Liver (tissue), 9 donors: ENCODE data around the gene GPR55. TPM values are rescaled to one million over a fixed set of nuclear protein-coding genes. Genes with fewer than 3 reads are reported as not detected.

Experiments
- DNase-seq: peaks from one replicate; pipeline ENCODE4 v3.0.0-alpha.2; 2017; ENCODE audit warnings: low spot score
- H3K27ac ChIP-seq, 2 donors: one replicate each; pipeline ENCODE4 v1.7.0; 2013; ENCODE audit warnings: inconsistent platforms in 2 of 2, low read length in 2 of 2, control low read depth in 1 of 2, low read depth in 1 of 2, mild to moderate bottlenecking in 1 of 2
- H3K27me3 ChIP-seq, 4 donors: one replicate each; pipeline versions ENCODE4 v1.6.1 to v1.7.0; 2013; ENCODE audit warnings: low read length in 3 of 4, inconsistent platforms in 1 of 4, mild to moderate bottlenecking in 1 of 4, moderate library complexity in 1 of 4; ENCODE audit not compliant: control insufficient read depth in 4 of 4, insufficient read depth in 4 of 4
- H3K36me3 ChIP-seq, 4 donors: one replicate each; pipeline versions ENCODE4 v1.6.1 to v1.7.0; 2013; ENCODE audit warnings: low read length in 3 of 4, mild to moderate bottlenecking in 3 of 4, low read depth in 1 of 4, moderate library complexity in 1 of 4; ENCODE audit not compliant: control insufficient read depth in 4 of 4, insufficient read depth in 3 of 4
- H3K4me1 ChIP-seq, 4 donors: one replicate each; pipeline versions ENCODE4 v1.6.1 to v1.7.0; 2013; ENCODE audit warnings: low read length in 3 of 4, mild to moderate bottlenecking in 3 of 4, moderate library complexity in 1 of 4; ENCODE audit not compliant: control insufficient read depth in 4 of 4, insufficient read depth in 4 of 4
- H3K4me3 ChIP-seq, 3 donors: one replicate each; pipeline versions ENCODE4 v1.6.1 to v1.7.0; 2013; ENCODE audit warnings: low read length in 3 of 3, control low read depth in 1 of 3, low read depth in 1 of 3, mild to moderate bottlenecking in 1 of 3
- H3K9ac ChIP-seq, 2 donors: one replicate each; pipeline ENCODE4 v1.7.0; 2013; ENCODE audit warnings: low read length in 2 of 2, mild to moderate bottlenecking in 2 of 2, moderate library complexity in 2 of 2, control low read depth in 1 of 2, low read depth in 1 of 2
- H3K9me3 ChIP-seq, 4 donors: one replicate each; pipeline versions ENCODE4 v1.6.1 to v1.7.0; 2013; ENCODE audit warnings: low read length in 3 of 4; ENCODE audit not compliant: control insufficient read depth in 4 of 4
- ATF3 ChIP-seq: IDR thresholded peaks from 2 replicates; pipeline ENCODE4 v1.6.1; 2016; ENCODE audit warnings: antibody characterized with exemption
- CTCF ChIP-seq: fragments of 150-350 bp; IDR thresholded peaks from 2 replicates; pipeline ENCODE4 v1.5.1; 2017; ENCODE audit warnings: improper control_type of control experiment, low read depth, low read length; ENCODE audit not compliant: missing input control
- FOXA1 ChIP-seq: IDR thresholded peaks from 2 replicates; pipeline ENCODE4 v1.6.1; 2016; ENCODE audit warnings: antibody characterized with exemption
- FOXA2 ChIP-seq: IDR thresholded peaks from 2 replicates; pipeline ENCODE4 v1.6.1; 2016; ENCODE audit warnings: antibody characterized with exemption
- GABPA ChIP-seq, 2 donors: IDR thresholded peaks in 1 of 2; conservative IDR thresholded peaks in 1 of 2; 2 replicates each; pipeline ENCODE4 v1.6.1; 2016; ENCODE audit warnings: antibody characterized with exemption in 2 of 2, mild to moderate bottlenecking in 1 of 2, moderate library complexity in 1 of 2
- HNF4A ChIP-seq, 2 donors: conservative IDR thresholded peaks; 2 replicates each; pipeline ENCODE4 v1.6.1; 2016; ENCODE audit warnings: antibody characterized with exemption in 2 of 2, mild to moderate bottlenecking in 2 of 2
- HNF4G ChIP-seq: IDR thresholded peaks from 2 replicates; pipeline ENCODE4 v1.6.1; 2016; ENCODE audit warnings: antibody characterized with exemption
- JUND ChIP-seq, 2 donors: IDR thresholded peaks; 2 replicates each; pipeline ENCODE4 v1.6.1; 2016; ENCODE audit warnings: antibody characterized with exemption in 2 of 2
- MAX ChIP-seq: IDR thresholded peaks from 2 replicates; pipeline ENCODE4 v1.6.1; 2016; ENCODE audit warnings: antibody characterized with exemption
- RAD21 ChIP-seq, 2 donors: IDR thresholded peaks; 2 replicates each; pipeline ENCODE4 v1.6.1; 2016; ENCODE audit warnings: antibody characterized with exemption in 2 of 2, mild to moderate bottlenecking in 2 of 2
- RXRA ChIP-seq, 2 donors: IDR thresholded peaks; 2 replicates each; pipeline ENCODE4 v1.6.1; 2017 to 2018; ENCODE audit warnings: antibody characterized with exemption in 2 of 2, mild to moderate bottlenecking in 1 of 2
- SP1 ChIP-seq: IDR thresholded peaks from 2 replicates; pipeline ENCODE4 v1.6.1; 2018; ENCODE audit warnings: antibody characterized with exemption, mild to moderate bottlenecking
- TAF1 ChIP-seq: conservative IDR thresholded peaks from 2 replicates; pipeline ENCODE4 v1.6.1; 2016; ENCODE audit warnings: antibody characterized with exemption, mild to moderate bottlenecking
- YY1 ChIP-seq: IDR thresholded peaks from 2 replicates; pipeline ENCODE4 v1.6.1; 2016; ENCODE audit warnings: antibody characterized with exemption, mild to moderate bottlenecking
- ZBTB33 ChIP-seq: IDR thresholded peaks from 2 replicates; pipeline ENCODE4 v1.6.1; 2016; ENCODE audit warnings: antibody characterized with exemption
- whole genome bisulfite sequencing: extraction: QIAGEN DNeasy Blood & Tissue Kit; methylation state at CpG from one replicate; pipeline ENCODE4 v1.1.7; 2013; 5-methylcytosine and 5-hydroxymethylcytosine counted together
- polyA plus RNA-seq, 2 donors: library from polyadenylated mRNA; stranded (reverse) in 1 of 2; unstranded in 1 of 2; fragments of 200-250 nt in 1 of 2; fragments of >200 nt in 1 of 2; fragmentation: Nextera tagmentation in 1 of 2; extraction: Ambion mirVana in 1 of 2; gene quantifications; one replicate each; pipeline versions ENCODE4 v1.2.1 to v1.2.3, GENCODE V29; 2013 to 2015
- total RNA-seq, 2 donors: library from RNA; depleted of rRNA; stranded (reverse); fragments of >200 nt; gene quantifications; one replicate each; pipeline ENCODE4 v1.2.3, GENCODE V29; 2014
- donor health status: healthy.
- donor health status: healthy.
- donor health status: healthy.
- donor health status: healthy.
- donor health status: healthy.

Gene GPR55
- total and polyA plus RNA-seq, 4 donors, result 0.05 to 0.17 (median 0.10) TPM; not detected in 1

- Histone ChIP-seq H3K9ac (no peak overlapping the region), H3K27ac (no peak overlapping the region), H3K4me1 (no peaks in the 10 kb centered on the region), H3K9me3 (no peaks in the 10 kb centered on the region), H3K36me3 (peaks cover 0 to 2% (median 0%) of the 10 kb centered on the region in 4 donors), H3K4me3 (no peak overlapping the region), H3K27me3 (no peaks in the 10 kb centered on the region)
- TF ChIP-seq FOXA2 (no peak), SP1 (no peak), HNF4A (conservative IDR thresholded peaks at IDR 0.05) (no peak), RAD21 (IDR thresholded peaks at IDR 0.05) (no peak), HNF4G (no peak), ZBTB33 (no peak), TAF1 (no peak), YY1 (no peak), MAX (no peak), FOXA1 (no peak), ATF3 (no peak), JUND (IDR thresholded peaks at IDR 0.05) (no peak), CTCF (no peak)
- no peak for DNase-seq
- WGBS, result 83% methylated on average over 10 of the region's 10 CpGs
These were observed 46.3 kb downstream of the GPR55 start for GRCh38 chr2:230878599-230879188.

GRCh38 chr2:230877759-230878598 lies 47.1 kb downstream of the GPR55 start:
- no peak overlapping the region for H3K9ac ChIP-seq
- H3K4me1 ChIP-seq, result no peaks in the 10 kb centered on the region
- DNase-seq, result no peak
- TF ChIP-seq ZBTB33 (no peak), SP1 (no peak), FOXA1 (no peak), FOXA2 (no peak), MAX (no peak), YY1 (no peak), RXRA (IDR thresholded peaks at IDR 0.05) (no peak), JUND (IDR thresholded peaks at IDR 0.05) (no peak), CTCF (no peak), TAF1 (no peak), HNF4G (no peak), GABPA (IDR thresholded peaks at IDR 0.05 in 1 of 2, conservative IDR thresholded peaks at IDR 0.05 in 1 of 2) (no peak)
- peaks cover 0 to 2% (median 0%) of the 10 kb centered on the region in 4 donors for H3K36me3 ChIP-seq
- no peaks in the 10 kb centered on the region for H3K27me3 ChIP-seq
- H3K27ac ChIP-seq, result no peak overlapping the region
- no peak overlapping the region for H3K4me3 ChIP-seq
- H3K9me3 ChIP-seq, result no peaks in the 10 kb centered on the region
- WGBS, result 70% methylated on average over 20 of the region's 20 CpGs
